22Rv1 (cell line): ENCODE data around the gene SNED1.

ENCODE experiments used
- CTCF ChIP-seq: fragments of 450-650 bp; IDR thresholded peaks from 2 replicates; pipeline ENCODE4 v1.5.1; 2017; ENCODE audit warnings: mild to moderate bottlenecking
- ZFX ChIP-seq: fragments of 450-650 bp; IDR thresholded peaks from 2 replicates; pipeline ENCODE4 v1.6.1; 2017; ENCODE audit warnings: antibody characterized with exemption, borderline replicate concordance

DNA sequence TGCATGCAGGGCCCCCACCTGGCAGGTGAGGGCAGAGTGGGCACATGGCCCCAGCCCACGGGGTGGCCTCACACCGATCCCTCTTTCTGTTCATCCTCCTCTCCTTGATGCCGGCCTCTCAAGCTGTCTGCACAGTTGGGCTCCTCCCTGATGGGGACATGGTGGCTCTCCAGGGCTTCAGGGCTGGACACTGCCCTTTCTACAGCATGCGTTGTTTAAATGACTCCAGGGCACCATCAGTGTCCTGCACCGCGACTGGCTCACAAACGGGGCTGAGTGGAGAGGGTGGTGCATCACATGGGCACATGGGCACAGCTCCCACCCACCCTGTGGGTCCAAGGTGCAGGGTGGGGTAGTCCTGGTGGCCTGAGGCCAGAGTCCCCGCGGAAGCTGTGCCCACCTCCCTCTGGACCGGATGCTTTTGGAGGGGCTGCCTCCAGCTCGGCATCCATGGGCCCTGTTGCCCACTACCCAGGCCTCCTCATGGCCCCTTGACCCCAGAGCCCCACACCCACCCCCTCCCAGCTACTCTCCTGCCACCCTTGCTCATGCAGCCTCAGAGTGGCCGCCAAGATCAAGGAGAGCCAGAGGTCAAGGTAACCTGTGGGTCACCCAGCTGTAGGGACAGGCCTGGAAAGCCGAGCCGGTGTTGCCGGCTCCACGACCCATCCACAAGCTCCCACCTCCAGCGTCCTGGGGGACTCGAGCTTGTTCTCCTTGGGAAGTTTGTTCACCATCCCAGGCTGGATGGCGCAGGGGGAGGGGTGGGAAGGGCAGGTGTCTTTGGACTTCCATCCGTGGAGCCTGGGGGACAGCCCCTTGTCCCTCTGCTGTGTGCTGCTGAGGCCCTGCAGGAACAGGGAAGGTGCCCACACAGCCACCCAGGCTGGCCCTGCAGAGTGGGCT lies 12.3 kb upstream of the SNED1 start:
- TF ChIP-seq CTCF: no peak
- TF ChIP-seq ZFX: no peak
